H1 (cell line): ENCODE data around the gene GALNT11. TPM values are rescaled to one million over a fixed set of nuclear protein-coding genes. Genes with fewer than 3 reads are reported as not detected.

ENCODE experiments used
- BRCA1 ChIP-seq: IDR thresholded peaks from 2 replicates; pipeline ENCODE4 v1.6.1; 2012; ENCODE audit warnings: low read depth, low read length, improper control_type of control experiment
- CHD1 ChIP-seq: IDR thresholded peaks from 2 replicates; pipeline ENCODE4 v1.6.1; 2012; ENCODE audit warnings: low read depth, low read length, improper control_type of control experiment
- CHD2 ChIP-seq: IDR thresholded peaks from 2 replicates; pipeline ENCODE4 v1.6.1; 2012; ENCODE audit warnings: low read length, improper control_type of control experiment
- CHD7 ChIP-seq: fragments of 300-600 bp; sonication (generic); IDR thresholded peaks from 2 replicates; pipeline ENCODE4 v1.7.1; 2012; ENCODE audit warnings: low read length, moderate library complexity, mild to moderate bottlenecking, inconsistent platforms; ENCODE audit not compliant: insufficient replicate concordance
- KDM1A ChIP-seq: fragments of 200-600, 300-600 bp; sonication (generic); IDR thresholded peaks from 2 replicates; pipeline ENCODE4 v1.7.1; 2016; ENCODE audit warnings: mild to moderate bottlenecking, low read length, borderline replicate concordance
- KDM4A ChIP-seq: IDR thresholded peaks from one replicate; pipeline ENCODE4 v1.7.1; 2012; ENCODE audit warnings: low read depth, mild to moderate bottlenecking, moderate library complexity, low read length, inconsistent platforms; ENCODE audit not compliant: severe bottlenecking
- MAFK ChIP-seq: IDR thresholded peaks from 2 replicates; pipeline ENCODE4 v1.6.1; 2012; ENCODE audit warnings: low read depth, mild to moderate bottlenecking, improper control_type of control experiment, low read length
- NANOG ChIP-seq: IDR thresholded peaks from 2 replicates; pipeline ENCODE4 v1.6.1; 2011; ENCODE audit warnings: low read length, low read depth, mild to moderate bottlenecking, inconsistent platforms; ENCODE audit not compliant: insufficient read depth, poor library complexity, severe bottlenecking
- PHF8 ChIP-seq: fragments of 200-600 bp; sonication (generic); conservative IDR thresholded peaks from 2 replicates; pipeline ENCODE4 v1.7.1; 2012; ENCODE audit warnings: low read depth, mild to moderate bottlenecking, inconsistent platforms, low read length, moderate library complexity
- RBBP5 ChIP-seq: IDR thresholded peaks from 2 replicates; pipeline ENCODE4 v1.7.1; 2012; ENCODE audit warnings: low read depth, mild to moderate bottlenecking, inconsistent platforms, low read length, moderate library complexity, borderline replicate concordance
- TCF12 ChIP-seq: IDR thresholded peaks from 2 replicates; pipeline ENCODE4 v1.6.1; 2011; ENCODE audit warnings: low read depth, mild to moderate bottlenecking, low read length
- YY1 ChIP-seq: IDR thresholded peaks from 2 replicates; pipeline ENCODE4 v1.6.1; 2011; ENCODE audit warnings: low read depth, mild to moderate bottlenecking, low read length
- polyA plus RNA-seq, 7 experiments: library from polyadenylated mRNA; depleted of rRNA in 3 of 7; stranded (reverse) in 5 of 7; unstranded in 2 of 7; fragments of >200 nt in 5 of 7; fragments of 200-250 nt in 2 of 7; gene quantifications; 1 replicate in 5 of 7; 2 replicates in 1 of 7; 4 replicates in 1 of 7; pipeline versions ENCODE4 v1.2.1 to v1.2.3, GENCODE V29; 2011 to 2013; ENCODE audit warnings: missing spikeins in 2 of 7, mixed read lengths in 2 of 7
- total RNA-seq: library from RNA; stranded (reverse); fragmentation: NEBNext Ultra II Directional; extraction: Animal tissue kit (Norgen Biotek cat#: 25700); gene quantifications from 2 replicates; pipeline ENCODE4 v1.2.1, GENCODE V29; 2021

The GALNT11 gene
- total and polyA plus RNA-seq, 2 of the 8 experiments (the other 6 are each of a cell fraction or from before 2014, with no cell fraction given): 20.5 to 23.2 TPM

- no peak for TF ChIP-seq CHD7
- no peak for TF ChIP-seq RBBP5
- TF ChIP-seq NANOG: no peak
- TF ChIP-seq BRCA1: no peak
- no peak for TF ChIP-seq KDM4A
- TF ChIP-seq CHD1: no peak
- no peak for TF ChIP-seq CHD2
- no peak for TF ChIP-seq MAFK
- TF ChIP-seq YY1: no peak
- no peak for TF ChIP-seq TCF12
- TF ChIP-seq KDM1A: no peak
- no peak for TF ChIP-seq PHF8
Observed at GRCh38 chr7:152137476-152138025, 112.1 kb downstream of the GALNT11 start (continued).
